ENCODE results near the gene ZFP62.

GRCh38 chr5:180875860-180876426 lies 14.9 kb upstream of the ZFP62 start:
- TF ChIP-seq POLR2A (IDR thresholded peaks at IDR 0.05; ENCODE audit: low read depth, low read length), result no peak
- TF ChIP-seq POLR2AphosphoS5 (IDR thresholded peaks at IDR 0.05; ENCODE audit: low read depth, low read length), result no peak
- no peak for TF ChIP-seq SPI1 (IDR thresholded peaks at IDR 0.05; ENCODE audit: low read depth, low read length)
- no peak for TF ChIP-seq POU2F2 (IDR thresholded peaks at IDR 0.05; ENCODE audit: low read depth, low read length)
- TF ChIP-seq TAF1 (IDR thresholded peaks at IDR 0.05; ENCODE audit: low read depth, low read length), result no peak

Measured in GM12891 (cell line).